KMS-11 (cell line): ENCODE data around the gene CDX1.

ENCODE experiments used
- H2AFZ ChIP-seq: fragments of 200-600 bp; sonication (generic); 2 replicates; pipeline ENCODE4 v1.6.1; 2016; ENCODE audit warnings: antibody characterized with exemption, mixed run types, low read depth
- H3K27ac ChIP-seq: fragments of 200-600 bp; sonication (generic); 2 replicates; pipeline ENCODE4 v1.6.1; 2016; ENCODE audit warnings: mild to moderate bottlenecking, mixed run types
- H3K27me3 ChIP-seq: fragments of 200-600 bp; sonication (generic); 2 replicates; pipeline ENCODE4 v1.6.1; 2017; ENCODE audit warnings: mild to moderate bottlenecking, low read depth, mixed run types, moderate library complexity; ENCODE audit not compliant: insufficient read depth
- H3K36me3 ChIP-seq: fragments of 200-600 bp; sonication (generic); 2 replicates; pipeline ENCODE4 v1.6.1; 2017; ENCODE audit warnings: mild to moderate bottlenecking, mixed run types; ENCODE audit not compliant: insufficient read depth
- H3K4me1 ChIP-seq: fragments of 200-600 bp; sonication (generic); 2 replicates; pipeline ENCODE4 v1.6.1; 2016; ENCODE audit warnings: mild to moderate bottlenecking, low read depth, mixed run types; ENCODE audit not compliant: poor library complexity, severe bottlenecking
- H3K4me2 ChIP-seq: fragments of 200-600 bp; sonication (generic); 2 replicates; pipeline ENCODE4 v1.7.0; 2016; ENCODE audit warnings: mild to moderate bottlenecking, mixed run types
- H3K4me3 ChIP-seq: fragments of 200-600 bp; sonication (generic); IDR thresholded peaks from 2 replicates; pipeline ENCODE4 v1.6.1; 2017; ENCODE audit warnings: low read depth, low read length, mixed read lengths; ENCODE audit not compliant: insufficient read depth
- H3K79me2 ChIP-seq: fragments of 200-600 bp; sonication (generic); 2 replicates; pipeline ENCODE4 v1.6.1; 2016; ENCODE audit warnings: low read depth, mixed run types; ENCODE audit not compliant: insufficient read depth
- H3K9ac ChIP-seq: fragments of 200-600 bp; sonication (generic); 2 replicates; pipeline ENCODE4 v1.6.1; 2016; ENCODE audit warnings: mild to moderate bottlenecking, mixed run types
- H4K20me1 ChIP-seq: fragments of 200-600 bp; sonication (generic); 2 replicates; pipeline ENCODE4 v1.6.1; 2016; ENCODE audit warnings: mild to moderate bottlenecking, mixed run types; ENCODE audit not compliant: insufficient read depth
- TF ChIP-seq, protein P1 (sequence below): fragments of 200-600 bp; sonication (generic); conservative IDR thresholded peaks from 2 replicates; pipeline ENCODE4 v1.6.1; 2017; ENCODE audit warnings: low read depth, mild to moderate bottlenecking, antibody characterized with exemption, low read length, moderate library complexity, mixed read lengths

The CDX1 gene

DNA sequence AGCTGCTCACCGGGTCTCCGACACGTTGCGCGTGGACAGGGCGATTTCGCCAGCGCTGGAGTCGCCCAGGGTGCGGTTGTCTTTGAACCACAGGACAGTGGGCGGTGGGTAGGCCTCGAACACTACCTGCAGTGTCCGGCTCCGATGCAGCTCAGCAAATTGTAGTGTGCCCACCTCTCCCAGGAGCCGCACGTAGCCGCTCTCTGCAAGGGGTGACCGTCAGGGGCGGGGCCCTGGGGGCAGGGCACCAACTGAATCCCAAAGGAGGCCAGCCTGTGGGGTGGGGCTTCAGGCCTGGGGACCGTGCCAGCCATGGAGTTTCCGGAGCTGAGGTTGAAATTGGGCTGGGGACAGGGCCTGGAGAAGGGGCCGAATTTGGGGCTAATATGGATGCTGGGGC is 33.8 kb upstream of the CDX1 start:
- TF ChIP-seq, protein P1, sequence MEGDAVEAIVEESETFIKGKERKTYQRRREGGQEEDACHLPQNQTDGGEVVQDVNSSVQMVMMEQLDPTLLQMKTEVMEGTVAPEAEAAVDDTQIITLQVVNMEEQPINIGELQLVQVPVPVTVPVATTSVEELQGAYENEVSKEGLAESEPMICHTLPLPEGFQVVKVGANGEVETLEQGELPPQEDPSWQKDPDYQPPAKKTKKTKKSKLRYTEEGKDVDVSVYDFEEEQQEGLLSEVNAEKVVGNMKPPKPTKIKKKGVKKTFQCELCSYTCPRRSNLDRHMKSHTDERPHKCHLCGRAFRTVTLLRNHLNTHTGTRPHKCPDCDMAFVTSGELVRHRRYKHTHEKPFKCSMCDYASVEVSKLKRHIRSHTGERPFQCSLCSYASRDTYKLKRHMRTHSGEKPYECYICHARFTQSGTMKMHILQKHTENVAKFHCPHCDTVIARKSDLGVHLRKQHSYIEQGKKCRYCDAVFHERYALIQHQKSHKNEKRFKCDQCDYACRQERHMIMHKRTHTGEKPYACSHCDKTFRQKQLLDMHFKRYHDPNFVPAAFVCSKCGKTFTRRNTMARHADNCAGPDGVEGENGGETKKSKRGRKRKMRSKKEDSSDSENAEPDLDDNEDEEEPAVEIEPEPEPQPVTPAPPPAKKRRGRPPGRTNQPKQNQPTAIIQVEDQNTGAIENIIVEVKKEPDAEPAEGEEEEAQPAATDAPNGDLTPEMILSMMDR, result no peak
- Histone ChIP-seq H3K36me3 (no peaks in the 10 kb centered on the region), H3K79me2 (no peaks in the 10 kb centered on the region)

DNA sequence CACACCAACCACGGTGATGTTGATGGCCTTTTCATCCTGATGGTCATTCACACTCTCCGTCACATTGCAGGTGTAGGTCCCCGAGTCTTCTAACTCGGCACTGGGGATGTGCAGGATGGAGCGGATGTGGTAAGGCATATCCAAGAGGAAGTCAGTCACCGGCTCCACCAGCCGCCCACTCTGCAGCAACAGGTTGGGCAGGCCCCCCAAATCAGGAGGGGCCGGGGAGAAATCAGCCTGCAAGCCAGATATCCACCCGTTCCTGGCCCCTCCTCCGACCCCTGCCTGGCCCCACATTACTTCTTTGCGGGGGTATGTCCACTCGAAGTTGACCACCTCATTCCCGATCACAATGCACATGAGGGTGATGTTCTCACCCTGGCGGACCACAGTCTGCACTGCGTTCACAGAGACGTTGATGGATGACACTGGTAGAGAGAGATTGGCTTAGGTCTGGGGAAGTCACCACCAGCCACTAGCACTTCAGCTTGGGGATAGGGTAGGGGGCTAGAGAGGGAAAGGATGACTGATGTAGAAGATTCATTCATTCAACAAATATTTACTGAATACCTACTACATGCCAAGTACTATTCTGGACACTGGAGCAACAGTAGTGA is 32.9 kb upstream of the CDX1 start:
- Histone ChIP-seq H4K20me1 (no peaks in the 10 kb centered on the region), H3K79me2 (no peaks in the 10 kb centered on the region), H3K36me3 (no peaks in the 10 kb centered on the region), H3K9ac (no peak overlapping the region), H3K27me3 (no peaks in the 10 kb centered on the region), H3K4me2 (no peak overlapping the region), H3K4me3 (no peak overlapping the region), H3K4me1 (no peaks in the 10 kb centered on the region), H3K27ac (no peak overlapping the region), H2AFZ (no peak overlapping the region)
- TF ChIP-seq, protein P1, result no peak

More for the DNA sequence above, 33.8 kb upstream of the CDX1 start:
- Histone ChIP-seq H3K4me3 (no peak overlapping the region), H3K4me1 (no peaks in the 10 kb centered on the region), H4K20me1 (no peaks in the 10 kb centered on the region), H2AFZ (no peak overlapping the region), H3K27ac (no peak overlapping the region), H3K27me3 (no peaks in the 10 kb centered on the region), H3K4me2 (no peak overlapping the region), H3K9ac (no peak overlapping the region)

DNA sequence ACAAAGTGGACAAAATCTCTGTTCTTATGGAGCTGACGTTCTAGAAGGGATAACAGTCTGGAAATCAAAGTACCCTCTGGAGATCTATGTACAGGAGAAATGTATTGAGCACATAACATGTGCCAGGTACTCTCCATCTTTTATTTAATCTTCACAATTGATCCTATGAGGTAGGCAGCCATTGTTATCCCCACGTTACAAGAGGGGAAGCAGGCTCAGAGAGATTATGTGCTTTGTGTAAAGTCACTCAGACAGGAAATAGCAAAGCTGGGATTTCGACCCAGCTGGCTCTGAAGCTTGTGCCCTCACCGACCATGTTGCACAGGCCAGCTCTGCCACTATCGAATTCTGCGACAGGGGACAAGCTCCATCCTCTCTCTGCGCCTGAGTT is 32.4 kb upstream of the CDX1 start:
- Histone ChIP-seq H2AFZ (no peak overlapping the region), H3K4me3 (no peak overlapping the region), H4K20me1 (no peaks in the 10 kb centered on the region), H3K4me1 (no peaks in the 10 kb centered on the region), H3K9ac (no peak overlapping the region), H3K79me2 (no peaks in the 10 kb centered on the region), H3K4me2 (no peak overlapping the region), H3K36me3 (no peaks in the 10 kb centered on the region), H3K27ac (no peak overlapping the region), H3K27me3 (no peaks in the 10 kb centered on the region)
- TF ChIP-seq, protein P1, result no peak

DNA sequence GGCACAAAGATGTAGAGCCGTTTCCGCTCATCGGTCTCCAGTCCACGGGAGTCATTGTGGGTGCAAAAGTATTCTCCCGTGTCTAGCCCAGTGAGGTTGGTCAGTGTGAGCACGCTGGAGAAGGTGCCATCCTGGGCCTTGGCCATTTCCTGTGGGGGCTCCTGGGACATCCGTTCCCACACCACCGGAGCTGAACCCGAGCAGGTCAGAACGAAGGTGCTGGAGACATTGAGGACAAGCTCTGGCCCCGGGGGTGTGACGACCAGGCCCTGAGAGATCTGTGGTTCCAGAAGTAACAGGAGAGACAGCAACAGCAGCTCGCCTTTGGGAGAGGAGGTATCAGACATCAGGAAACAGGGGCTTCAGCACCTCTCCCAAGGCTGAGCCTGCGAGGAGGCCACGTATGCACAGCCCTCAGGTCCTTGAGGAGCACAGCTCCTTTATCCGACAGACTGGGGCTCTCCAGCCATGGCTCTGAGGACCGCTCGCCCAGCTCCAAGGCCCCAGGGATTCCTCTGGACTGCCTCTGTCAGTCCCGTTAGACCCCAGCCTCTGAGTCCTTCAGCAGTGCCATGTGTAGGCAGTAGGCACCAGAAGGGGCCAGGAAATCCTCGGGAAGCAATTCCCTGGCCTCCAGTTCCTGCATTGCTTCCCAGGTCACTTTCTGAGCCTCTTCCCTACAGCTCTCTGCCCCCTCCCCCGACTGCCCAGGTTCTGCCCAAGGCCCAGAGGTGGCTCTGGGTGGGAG is 30.8 kb upstream of the CDX1 start:
- H3K27ac ChIP-seq, result no peak overlapping the region
- H3K4me1 ChIP-seq, result no peaks in the 10 kb centered on the region
- no peaks in the 10 kb centered on the region for H3K36me3 ChIP-seq
- no peaks in the 10 kb centered on the region for H3K79me2 ChIP-seq
- H4K20me1 ChIP-seq, result no peaks in the 10 kb centered on the region
- H3K4me2 ChIP-seq, result no peak overlapping the region
- TF ChIP-seq, protein P1, result no peak
- H3K27me3 ChIP-seq, result no peaks in the 10 kb centered on the region
- no peak overlapping the region for H3K4me3 ChIP-seq
- no peak overlapping the region for H2AFZ ChIP-seq
- no peak overlapping the region for H3K9ac ChIP-seq
